Activated CD8-positive, alpha-beta memory T cell treated with anti-CD3 and anti-CD28 coated beads for 48 hours (primary cell): ENCODE measurements around the gene SOS1.
"Not testable (repeated sequence)": the region's sequence is repeated elsewhere in the genome, so short reads cannot be mapped to it uniquely, and the experiment has no call there.

Experiments
- DNase-seq, 3 experiments: peaks; one replicate each; pipeline ENCODE4 v3.0.0-alpha.2; 2020; ENCODE audit warnings: low read depth in 2 of 3, low spot score in 2 of 3

Gene SOS1

DNA sequence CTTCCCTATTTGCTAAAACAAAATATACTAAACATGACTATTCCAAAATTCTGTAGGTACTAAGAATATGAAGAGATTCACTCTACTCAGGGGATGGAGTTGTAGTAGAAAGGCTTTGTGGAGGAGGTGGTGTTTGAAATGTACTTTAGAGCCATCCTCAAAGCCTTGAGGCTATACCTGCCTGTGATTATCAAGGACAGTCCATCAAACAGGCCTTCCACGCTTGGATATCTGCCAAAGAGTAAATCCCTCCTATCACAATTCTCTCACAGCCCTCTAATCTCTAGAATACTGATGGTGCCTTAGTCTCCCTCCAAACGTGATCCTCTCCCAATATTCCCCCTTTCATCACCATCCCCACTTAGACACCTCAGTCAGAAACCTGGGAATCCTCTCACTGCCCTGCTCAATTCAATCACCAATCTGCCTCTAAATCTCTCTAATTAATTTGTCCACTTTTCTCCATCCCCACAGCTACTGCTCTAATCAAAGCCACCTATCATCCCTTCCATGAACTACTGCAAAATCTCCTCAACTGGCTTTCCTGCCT lies 13.1 kb downstream of the SOS1 start:
- DNase-seq = no peak

DNA sequence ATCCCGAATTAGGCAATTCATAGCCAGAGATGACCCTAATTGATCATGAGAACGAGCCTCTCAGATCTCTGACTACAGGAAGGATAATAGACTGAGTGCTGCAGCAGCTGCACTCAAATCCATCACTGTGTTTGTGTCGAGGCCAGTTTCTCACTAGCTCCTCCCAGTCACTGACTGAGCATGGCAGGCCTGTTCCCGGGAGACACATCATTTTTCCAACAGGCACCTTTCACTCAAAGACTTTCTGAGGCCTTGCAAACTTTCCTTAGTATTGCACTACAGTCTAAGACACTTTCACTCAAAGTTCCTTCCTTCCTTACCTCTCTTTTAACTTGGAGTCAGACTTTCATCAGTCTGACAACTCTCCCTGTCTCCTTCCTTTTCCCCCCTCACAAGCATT lies 13.7 kb downstream of the SOS1 start:
- no peak for DNase-seq

DNA sequence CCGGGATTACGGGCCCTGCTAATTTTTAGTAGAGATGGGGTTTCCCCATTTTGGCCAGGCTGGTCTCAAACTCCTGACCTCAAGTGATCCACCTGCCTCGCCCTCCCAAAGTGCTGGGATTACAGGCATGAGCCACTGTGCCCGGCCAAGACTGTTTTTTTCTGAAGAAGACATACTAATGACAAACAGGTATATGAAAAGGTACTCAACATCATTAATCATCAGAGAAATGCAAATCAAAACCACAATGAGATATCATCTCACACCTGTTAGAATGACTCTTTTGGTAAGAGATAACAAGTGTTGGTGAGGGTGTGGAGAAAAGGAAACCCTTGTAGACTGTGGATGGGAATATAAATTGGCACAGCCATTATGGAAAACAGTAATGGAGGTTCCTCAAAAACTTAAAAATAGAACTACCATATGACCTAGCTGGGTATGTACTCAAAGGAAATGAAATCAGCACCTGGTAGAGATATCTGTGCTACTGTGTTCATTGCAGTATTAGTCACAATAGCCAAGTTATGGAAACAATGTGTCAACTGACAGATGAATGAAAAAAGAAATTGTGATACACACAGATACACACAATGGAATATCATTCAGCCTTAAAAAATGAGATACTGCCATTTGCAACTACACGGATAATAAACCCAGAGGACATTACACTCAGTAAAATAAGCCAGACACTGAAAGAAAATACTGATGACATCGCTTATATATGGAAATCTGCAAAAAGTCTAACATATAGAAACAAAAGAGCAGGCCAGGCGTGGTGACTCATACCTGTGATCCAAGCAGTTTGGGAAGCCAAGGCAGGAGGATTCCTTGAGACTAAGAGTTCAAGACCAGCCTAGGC lies 20.8 kb downstream of the SOS1 start:
- DNase-seq = no peak

DNA sequence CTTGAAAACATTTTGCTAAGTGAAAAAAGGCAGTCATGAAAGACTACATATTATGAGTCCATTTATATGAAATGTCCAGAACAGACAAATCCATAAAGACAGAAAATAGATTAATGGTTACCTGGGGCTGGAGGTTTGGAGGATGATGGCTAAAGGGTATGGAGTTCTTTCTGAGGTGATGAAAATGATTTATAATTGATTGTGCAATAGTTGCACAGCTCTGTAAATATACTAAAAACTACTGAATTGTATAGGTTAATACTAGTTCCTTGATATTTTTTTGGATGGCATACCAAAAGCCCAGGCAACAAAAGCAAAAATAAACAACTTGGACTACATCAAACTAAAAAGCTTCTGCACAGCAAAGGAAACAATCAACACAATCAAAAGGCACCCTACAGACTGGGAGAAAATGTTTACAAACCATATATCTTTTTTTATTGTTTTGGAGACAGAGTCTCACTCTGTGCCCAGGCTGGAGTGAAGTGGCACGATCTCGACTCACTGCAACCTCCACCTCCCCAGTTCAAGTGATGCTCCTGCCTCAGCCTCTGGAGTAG lies 21.5 kb downstream of the SOS1 start:
- DNase-seq = no peak

DNA sequence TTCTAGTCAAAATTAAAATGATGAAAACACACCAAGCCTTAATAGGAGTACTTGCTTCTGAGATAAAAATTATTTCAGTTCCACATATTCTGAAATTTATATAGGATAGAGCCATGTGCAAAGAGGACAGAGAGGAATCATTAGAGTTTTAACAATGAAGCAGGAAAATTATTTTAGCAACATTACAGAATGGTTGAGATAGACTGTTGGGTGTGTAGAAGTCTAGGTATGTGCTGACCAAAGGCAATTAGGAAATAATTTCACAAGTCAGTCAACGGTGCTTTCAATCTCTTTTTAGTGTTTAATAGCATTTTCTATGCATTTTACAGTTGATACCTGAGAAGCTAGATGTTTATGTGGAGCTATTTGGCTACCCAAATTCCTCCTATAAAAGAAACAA lies 25.2 kb downstream of the SOS1 start:
- DNase-seq = no peak

DNA sequence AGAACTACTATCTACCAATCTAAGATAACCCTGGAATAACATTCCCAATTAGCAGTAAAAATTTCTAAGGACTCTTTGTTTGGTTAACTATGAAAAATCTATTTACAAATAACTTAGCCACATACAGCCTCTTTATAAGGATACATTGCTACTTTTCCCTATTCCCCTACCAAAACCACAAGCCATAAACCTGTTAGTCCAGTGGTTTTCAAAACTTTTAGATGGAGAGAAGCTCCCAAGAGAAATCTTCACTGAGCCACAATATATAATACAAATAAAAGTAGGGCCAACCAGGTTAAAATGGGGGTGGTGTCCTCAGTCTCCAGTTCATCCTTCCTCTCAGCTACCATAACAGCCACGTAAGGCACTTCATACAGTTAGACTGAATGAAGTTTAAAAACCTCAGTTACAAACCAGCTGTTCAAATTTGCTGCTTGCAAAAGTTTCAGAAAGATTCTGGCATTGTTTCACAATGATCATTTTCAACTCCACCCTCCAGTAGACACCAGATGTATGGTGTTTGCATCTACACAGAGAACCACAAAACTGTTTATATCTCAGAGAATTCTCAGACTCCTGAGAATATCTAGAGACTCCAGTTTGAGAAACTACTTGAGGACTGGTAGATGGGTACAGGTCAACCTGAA lies 26.0 kb downstream of the SOS1 start:
- no peak for DNase-seq

- DNase-seq = no peak
Measured at GRCh38 chr2:39093218-39093898, 27.5 kb downstream of the SOS1 start.

DNA sequence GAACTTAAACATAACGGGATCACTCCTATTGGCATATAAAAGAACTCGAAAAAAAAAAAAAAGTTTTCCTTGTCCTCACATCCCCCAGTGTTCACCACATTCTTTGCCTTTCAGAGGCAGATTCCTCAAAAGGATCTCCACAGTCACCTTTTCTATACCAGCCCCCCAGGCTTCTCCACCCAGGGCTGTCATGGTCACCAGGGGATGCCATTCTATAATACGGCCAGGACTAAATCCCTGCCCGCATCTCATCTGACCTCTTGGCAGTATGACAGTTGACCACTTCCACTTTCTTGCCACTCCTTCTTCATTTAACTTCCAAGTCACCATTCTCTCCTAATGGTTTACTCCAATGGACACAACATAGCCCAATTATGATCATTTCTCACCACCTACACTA lies 29.3 kb downstream of the SOS1 start:
- DNase-seq = no peak

GRCh38 chr2:39091063-39091462 lies 29.8 kb downstream of the SOS1 start:
- DNase-seq = no peak

GRCh38 chr2:39080152-39080551 lies 40.7 kb downstream of the SOS1 start:
- no peak for DNase-seq

- DNase-seq = no peak
Measured at GRCh38 chr2:39069890-39070465, 50.9 kb downstream of the SOS1 start.

- DNase-seq = no peak
Measured at GRCh38 chr2:39069136-39069515, 51.7 kb downstream of the SOS1 start.

- DNase-seq = no peak
Measured at GRCh38 chr2:39068299-39069135, 52.3 kb downstream of the SOS1 start.

- DNase-seq = no peak
Measured at GRCh38 chr2:39065616-39066015, 55.2 kb downstream of the SOS1 start.

GRCh38 chr2:39062320-39062719 lies 58.5 kb downstream of the SOS1 start:
- no peak for DNase-seq

GRCh38 chr2:39061280-39061679 lies 59.6 kb downstream of the SOS1 start:
- DNase-seq = no peak

DNA sequence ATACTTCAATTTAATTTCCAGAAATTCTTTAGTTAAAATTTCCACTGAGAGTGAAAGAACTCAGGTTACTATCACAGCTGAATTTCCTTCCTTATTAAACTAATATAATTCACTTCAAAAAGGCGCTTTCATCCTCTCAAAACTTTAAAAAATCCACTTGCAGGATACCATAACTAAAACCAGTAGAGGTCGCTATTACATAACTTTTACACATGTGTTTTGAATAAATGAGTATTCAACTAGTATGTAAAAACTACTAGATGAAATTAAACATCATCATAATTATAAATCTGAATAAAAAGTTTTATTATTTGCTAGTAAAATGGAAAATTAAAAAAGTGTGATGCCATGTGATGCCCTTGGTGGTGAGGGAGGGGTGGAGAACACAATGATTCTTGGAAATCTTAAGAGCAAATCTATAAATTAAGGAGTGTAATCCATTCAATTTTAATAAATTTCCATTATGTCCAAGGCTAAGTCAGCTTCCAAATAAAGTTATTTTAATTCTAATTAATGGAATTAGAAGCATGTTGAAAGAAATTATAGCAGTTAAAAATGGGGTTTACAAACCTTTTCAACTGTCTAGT lies 61.4 kb downstream of the SOS1 start:
- no peak for DNase-seq

DNA sequence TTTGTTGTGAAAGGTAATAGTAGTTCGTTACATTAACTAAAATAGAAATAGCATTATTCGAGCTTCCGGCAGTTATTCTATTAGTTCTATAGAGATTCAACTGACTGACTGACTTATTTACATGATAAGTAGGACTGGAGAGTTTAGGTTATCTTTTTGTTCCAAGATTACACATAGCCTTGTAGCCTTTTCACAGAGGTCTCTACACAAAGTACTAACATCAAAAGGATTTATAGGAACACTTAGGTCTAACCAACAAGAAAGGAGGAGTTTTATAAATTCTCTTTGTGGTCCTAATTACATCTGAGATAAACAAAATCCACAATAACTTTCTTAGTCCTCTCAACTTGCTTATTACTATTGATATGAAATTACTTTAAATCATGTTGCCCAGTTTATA lies 62.8 kb downstream of the SOS1 start:
- DNase-seq = no peak

DNA sequence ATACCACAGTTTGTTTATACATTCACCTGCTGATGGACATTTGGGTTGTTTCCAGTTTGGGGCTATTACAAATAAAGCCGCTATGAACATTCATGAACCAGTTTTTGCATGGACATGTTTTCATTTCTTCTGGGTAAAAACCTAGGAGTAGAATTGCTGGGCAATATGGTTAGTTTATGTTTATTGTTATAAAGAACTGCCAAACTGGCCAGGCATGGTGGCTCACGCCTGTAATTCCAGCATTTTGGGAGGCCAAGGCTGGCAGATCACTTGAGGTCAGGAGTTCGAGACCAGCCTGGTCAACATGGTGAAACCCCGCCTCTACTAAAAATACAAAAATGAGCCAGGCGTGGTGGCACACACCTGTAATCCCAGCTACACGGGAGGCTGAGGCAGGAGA lies 68.2 kb downstream of the SOS1 start:
- not testable (repeated sequence) for DNase-seq

DNA sequence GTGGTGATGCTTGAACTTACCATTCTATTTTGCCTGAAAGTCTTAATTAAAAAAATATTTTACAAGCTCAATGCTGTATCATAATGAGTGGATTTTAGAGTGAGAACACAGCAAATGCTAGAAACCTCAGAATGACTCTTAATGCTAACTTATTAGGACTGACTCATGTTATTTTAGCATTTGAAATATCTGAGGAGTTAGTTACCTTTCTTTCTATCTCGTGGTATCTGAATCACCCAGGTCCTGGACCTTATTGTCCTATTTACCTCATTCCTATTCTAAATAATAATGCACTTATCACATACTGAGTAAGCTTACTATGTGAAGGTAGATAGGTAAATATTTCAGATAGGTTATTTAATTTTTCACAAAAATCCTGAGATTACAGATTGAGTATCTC lies 70.7 kb downstream of the SOS1 start:
- DNase-seq = no peak
